Neural progenitor cell (in vitro differentiated cells): ENCODE measurements around the gene CADM1.

Source experiments
- EZH2phosphoT487 ChIP-seq: fragments of 200-600 bp; sonication (generic); IDR thresholded peaks from 2 replicates; pipeline ENCODE4 v1.6.1; 2017; ENCODE audit warnings: antibody characterized with exemption
- TF ChIP-seq, protein P1 (sequence below): fragments of 200-600 bp; sonication (generic); IDR thresholded peaks from 2 replicates; pipeline ENCODE4 v1.5.1; 2017; ENCODE audit warnings: antibody characterized with exemption, mild to moderate bottlenecking

GRCh38 chr11:115550291-115551059 is 46.3 kb upstream of the CADM1 start:
- TF ChIP-seq, protein P1, sequence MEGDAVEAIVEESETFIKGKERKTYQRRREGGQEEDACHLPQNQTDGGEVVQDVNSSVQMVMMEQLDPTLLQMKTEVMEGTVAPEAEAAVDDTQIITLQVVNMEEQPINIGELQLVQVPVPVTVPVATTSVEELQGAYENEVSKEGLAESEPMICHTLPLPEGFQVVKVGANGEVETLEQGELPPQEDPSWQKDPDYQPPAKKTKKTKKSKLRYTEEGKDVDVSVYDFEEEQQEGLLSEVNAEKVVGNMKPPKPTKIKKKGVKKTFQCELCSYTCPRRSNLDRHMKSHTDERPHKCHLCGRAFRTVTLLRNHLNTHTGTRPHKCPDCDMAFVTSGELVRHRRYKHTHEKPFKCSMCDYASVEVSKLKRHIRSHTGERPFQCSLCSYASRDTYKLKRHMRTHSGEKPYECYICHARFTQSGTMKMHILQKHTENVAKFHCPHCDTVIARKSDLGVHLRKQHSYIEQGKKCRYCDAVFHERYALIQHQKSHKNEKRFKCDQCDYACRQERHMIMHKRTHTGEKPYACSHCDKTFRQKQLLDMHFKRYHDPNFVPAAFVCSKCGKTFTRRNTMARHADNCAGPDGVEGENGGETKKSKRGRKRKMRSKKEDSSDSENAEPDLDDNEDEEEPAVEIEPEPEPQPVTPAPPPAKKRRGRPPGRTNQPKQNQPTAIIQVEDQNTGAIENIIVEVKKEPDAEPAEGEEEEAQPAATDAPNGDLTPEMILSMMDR: no peak
- no peak for TF ChIP-seq EZH2phosphoT487
